Adrenal gland (tissue), 5 donors: ENCODE results near the gene ELAPOR1.

ENCODE experiments used
- CTCF ChIP-seq, 6 experiments: fragments of 450-650 bp in 4 of 6; fragments of 200-600 bp in 2 of 6; sonication (generic) in 1 of 6; IDR thresholded peaks; 1 replicate in 5 of 6; 2 replicates in 1 of 6; pipeline versions ENCODE4 v1.5.1 to v1.8.0; 2016 to 2021; ENCODE audit warnings: antibody characterized with exemption in 6 of 6, mild to moderate bottlenecking in 2 of 6, moderate library complexity in 1 of 6
- POLR2A ChIP-seq, 2 donors: fragments of 450-650 bp; IDR thresholded peaks; one replicate each; pipeline ENCODE4 v1.6.1; 2017; ENCODE audit warnings: antibody characterized with exemption in 2 of 2, mild to moderate bottlenecking in 2 of 2, moderate library complexity in 1 of 2
- donor health status: DM: no; HTN: no; CAD: no.

DNA sequence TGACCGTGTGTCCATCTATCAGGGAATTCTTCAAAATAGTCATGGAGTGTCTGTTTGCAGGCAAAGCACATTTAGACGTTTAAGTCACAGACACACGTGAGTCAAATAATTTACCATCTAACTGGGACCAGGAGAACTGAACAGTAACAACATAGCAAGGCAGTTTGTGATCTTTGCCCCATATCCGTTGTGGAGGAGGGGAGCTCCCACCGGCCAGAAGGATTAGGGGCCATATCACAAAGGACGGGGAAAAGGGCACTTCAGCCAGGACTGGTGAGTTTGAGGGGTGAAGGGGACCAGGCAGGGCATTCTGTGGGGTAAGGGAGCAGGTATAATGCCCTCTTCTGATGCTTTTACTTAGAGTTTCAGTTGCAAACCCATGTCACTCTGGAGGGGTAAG lies 22.9 kb downstream of the ELAPOR1 start:
- TF ChIP-seq CTCF (IDR thresholded peaks at IDR 0.05) (no peak), POLR2A (IDR thresholded peaks at IDR 0.05) (no peak)
